ENCODE data around the gene ENOX2. TPM values are rescaled to one million over a fixed set of nuclear protein-coding genes. Genes with fewer than 3 reads are reported as not detected.

Gene ENOX2
- total RNA-seq, 1 experiment from 2014 or later = 24.3 TPM

- ChIA-PET CTCF (no interaction called here), POLR2A (no interaction called here)
- TF ChIP-seq, protein P1, sequence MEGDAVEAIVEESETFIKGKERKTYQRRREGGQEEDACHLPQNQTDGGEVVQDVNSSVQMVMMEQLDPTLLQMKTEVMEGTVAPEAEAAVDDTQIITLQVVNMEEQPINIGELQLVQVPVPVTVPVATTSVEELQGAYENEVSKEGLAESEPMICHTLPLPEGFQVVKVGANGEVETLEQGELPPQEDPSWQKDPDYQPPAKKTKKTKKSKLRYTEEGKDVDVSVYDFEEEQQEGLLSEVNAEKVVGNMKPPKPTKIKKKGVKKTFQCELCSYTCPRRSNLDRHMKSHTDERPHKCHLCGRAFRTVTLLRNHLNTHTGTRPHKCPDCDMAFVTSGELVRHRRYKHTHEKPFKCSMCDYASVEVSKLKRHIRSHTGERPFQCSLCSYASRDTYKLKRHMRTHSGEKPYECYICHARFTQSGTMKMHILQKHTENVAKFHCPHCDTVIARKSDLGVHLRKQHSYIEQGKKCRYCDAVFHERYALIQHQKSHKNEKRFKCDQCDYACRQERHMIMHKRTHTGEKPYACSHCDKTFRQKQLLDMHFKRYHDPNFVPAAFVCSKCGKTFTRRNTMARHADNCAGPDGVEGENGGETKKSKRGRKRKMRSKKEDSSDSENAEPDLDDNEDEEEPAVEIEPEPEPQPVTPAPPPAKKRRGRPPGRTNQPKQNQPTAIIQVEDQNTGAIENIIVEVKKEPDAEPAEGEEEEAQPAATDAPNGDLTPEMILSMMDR (IDR thresholded peaks at IDR 0.05; ENCODE audit: unreplicated experiment) = no peak
- BruUV-seq (replicated peaks) = no TSS peak
- H3K36me3 Mint-ChIP-seq (ENCODE audit: insufficient read depth, unreplicated experiment) = peaks cover 11% of the 10 kb centered on the region
- peaks cover 53% of the 10 kb centered on the region for H3K27me3 Mint-ChIP-seq (ENCODE audit: insufficient read depth, unreplicated experiment)
- DNase-seq (ENCODE audit: unreplicated experiment) = no peak
- H3K27ac Mint-ChIP-seq (ENCODE audit: low read depth, unreplicated experiment) = no peak overlapping the region
- H3K9me3 Mint-ChIP-seq (ENCODE audit: unreplicated experiment) = no peaks in the 10 kb centered on the region
- H3K4me3 Mint-ChIP-seq (ENCODE audit: unreplicated experiment) = no peak overlapping the region
- intact Hi-C loops (cut with micrococcal nuclease) = no loop called here
- H3K4me1 Mint-ChIP-seq (ENCODE audit: insufficient read depth, unreplicated experiment) = no peaks in the 10 kb centered on the region
These were observed 9.5 kb downstream of the ENOX2 start for GRCh38 chrX:130893356-130894085.

DNA sequence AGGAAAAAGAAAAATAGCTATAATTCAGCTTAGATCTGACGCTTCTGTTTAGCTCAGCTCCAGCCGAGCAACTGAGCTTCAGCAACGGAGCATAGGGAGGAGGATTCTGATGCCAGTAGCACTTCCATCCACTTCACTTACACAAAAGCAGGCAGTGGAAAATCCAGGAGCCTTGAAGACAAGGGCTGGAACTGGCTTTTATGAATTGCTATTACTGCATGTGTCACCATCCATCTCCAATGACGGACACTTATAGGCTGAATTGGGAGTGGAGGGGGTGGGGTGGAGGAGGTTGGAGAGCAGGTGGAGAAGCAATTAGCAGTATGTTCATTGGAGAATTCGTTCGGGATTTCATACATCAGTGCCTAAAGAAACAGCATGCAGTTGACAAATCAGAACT lies 15.6 kb downstream of the ENOX2 start:
- no TSS peak for BruUV-seq (replicated peaks)
- CTCF ChIA-PET = no interaction called here
- no peak overlapping the region for H3K4me3 Mint-ChIP-seq (ENCODE audit: unreplicated experiment)

GRCh38 chrX:130885996-130886395 lies 17.0 kb downstream of the ENOX2 start:
- Mint-ChIP-seq H3K4me1 (ENCODE audit: insufficient read depth, unreplicated experiment) (no peaks in the 10 kb centered on the region), H3K36me3 (ENCODE audit: insufficient read depth, unreplicated experiment) (no peaks in the 10 kb centered on the region), H3K4me3 (ENCODE audit: unreplicated experiment) (no peak overlapping the region), H3K9me3 (ENCODE audit: unreplicated experiment) (no peaks in the 10 kb centered on the region), H3K27ac (ENCODE audit: low read depth, unreplicated experiment) (no peak overlapping the region), H3K27me3 (ENCODE audit: insufficient read depth, unreplicated experiment) (peaks cover 14% of the 10 kb centered on the region)
- DNase-seq (ENCODE audit: unreplicated experiment) = no peak
- ChIA-PET POLR2A (interaction anchor here (0.6 to 1.2 kb wide), 2 partner anchors 13 to 134 kb away, joined by 3 to 4 read pairs; no protein-coding TSS in a partner anchor), CTCF (no interaction called here)
- no TSS peak for BruUV-seq (replicated peaks)
- TF ChIP-seq, protein P1 (IDR thresholded peaks at IDR 0.05; ENCODE audit: unreplicated experiment) = no peak
- intact Hi-C loops (cut with micrococcal nuclease) = no loop called here

More for the DNA sequence above, 15.6 kb downstream of the ENOX2 start:
- DNase-seq (ENCODE audit: unreplicated experiment) = no peak
- Mint-ChIP-seq H3K4me1 (ENCODE audit: insufficient read depth, unreplicated experiment) (no peaks in the 10 kb centered on the region), H3K9me3 (ENCODE audit: unreplicated experiment) (no peaks in the 10 kb centered on the region), H3K27ac (ENCODE audit: low read depth, unreplicated experiment) (no peak overlapping the region), H3K27me3 (ENCODE audit: insufficient read depth, unreplicated experiment) (peaks cover 10% of the 10 kb centered on the region), H3K36me3 (ENCODE audit: insufficient read depth, unreplicated experiment) (peaks cover 3% of the 10 kb centered on the region)
- TF ChIP-seq, protein P1 (IDR thresholded peaks at IDR 0.05; ENCODE audit: unreplicated experiment) = no peak
- intact Hi-C loops (cut with micrococcal nuclease) = no loop called here
- POLR2A ChIA-PET = no interaction called here

DNA sequence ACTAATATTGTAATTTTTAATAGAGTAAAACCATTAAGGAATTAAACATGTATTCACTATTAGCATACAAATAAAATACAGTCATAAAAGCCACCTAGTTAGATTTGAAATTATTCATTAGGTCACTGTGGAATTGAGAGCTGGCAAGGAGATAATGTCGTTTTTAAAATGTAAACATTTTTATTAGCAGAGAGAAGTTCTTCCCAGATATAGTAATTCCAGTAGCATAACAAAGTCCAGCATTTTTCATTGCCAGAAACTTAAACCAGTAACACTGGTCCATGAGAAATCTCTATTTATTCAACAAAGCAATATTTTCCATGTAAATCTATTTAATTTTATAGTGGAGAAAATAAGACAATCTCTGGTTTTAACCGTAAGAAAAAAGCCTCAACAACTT lies 17.5 kb downstream of the ENOX2 start:
- TF ChIP-seq, protein P1 (IDR thresholded peaks at IDR 0.05; ENCODE audit: unreplicated experiment) = no peak
- DNase-seq (ENCODE audit: unreplicated experiment) = no peak
- H3K9me3 Mint-ChIP-seq (ENCODE audit: unreplicated experiment) = no peaks in the 10 kb centered on the region
- ChIA-PET POLR2A (interaction anchor here (1.2 kb wide), 1 partner anchor 14 kb away, joined by 3 read pairs; no protein-coding TSS in a partner anchor), CTCF (no interaction called here)
- no peak overlapping the region for H3K4me3 Mint-ChIP-seq (ENCODE audit: unreplicated experiment)
- H3K27ac Mint-ChIP-seq (ENCODE audit: low read depth, unreplicated experiment) = no peak overlapping the region
- H3K27me3 Mint-ChIP-seq (ENCODE audit: insufficient read depth, unreplicated experiment) = peaks cover 14% of the 10 kb centered on the region
- no peaks in the 10 kb centered on the region for H3K4me1 Mint-ChIP-seq (ENCODE audit: insufficient read depth, unreplicated experiment)
- BruUV-seq (replicated peaks) = no TSS peak
- no peaks in the 10 kb centered on the region for H3K36me3 Mint-ChIP-seq (ENCODE audit: insufficient read depth, unreplicated experiment)
- intact Hi-C loops (cut with micrococcal nuclease) = no loop called here
